DND-41 (cell line): ENCODE results near the gene FAM13A.

Experiments used
- ATAC-seq: fragments of 200-7000 bp; cut with Tn5 transposase; 3 replicates; pipeline ENCODE4 v1.9.1; 2021; ENCODE audit warnings: low read depth; ENCODE audit not compliant: insufficient read depth
- DNase-seq: peaks from one replicate; pipeline ENCODE4 v3.0.0-alpha.2; 2020
- H2AFZ ChIP-seq: 2 replicates; pipeline ENCODE4 v1.6.0; 2012; ENCODE audit warnings: low read depth, low read length
- H3K27ac ChIP-seq: 2 replicates; pipeline ENCODE4 v1.5.1; 2012; ENCODE audit warnings: low read length, inconsistent platforms
- H3K27me3 ChIP-seq: fragments of 200-600 bp; sonication (generic); 2 replicates; pipeline ENCODE4 v1.6.0; 2012; ENCODE audit warnings: low read length, mild to moderate bottlenecking, inconsistent platforms; ENCODE audit not compliant: insufficient read depth, poor library complexity
- H3K36me3 ChIP-seq: 2 replicates; pipeline ENCODE4 v1.5.1; 2012; ENCODE audit warnings: low read length, inconsistent platforms; ENCODE audit not compliant: insufficient read depth
- H3K4me1 ChIP-seq: 2 replicates; pipeline ENCODE4 v1.5.1; 2012; ENCODE audit warnings: mild to moderate bottlenecking, low read length; ENCODE audit not compliant: insufficient read depth
- H3K4me2 ChIP-seq: 2 replicates; pipeline ENCODE4 v1.6.0; 2012; ENCODE audit warnings: mild to moderate bottlenecking, moderate library complexity, low read length, inconsistent platforms; ENCODE audit not compliant: insufficient read depth
- H3K4me3 ChIP-seq, 2 experiments: fragments of 200-600 bp in 1 of 2; shearing (Covaris generic) in 1 of 2; 2 replicates each; pipeline ENCODE4 v1.5.1; 2012 to 2016; ENCODE audit warnings: inconsistent platforms in 2 of 2, low read length in 2 of 2, mild to moderate bottlenecking in 2 of 2, low read depth in 1 of 2, moderate library complexity in 1 of 2
- H3K79me2 ChIP-seq: 2 replicates; pipeline ENCODE4 v1.6.0; 2012; ENCODE audit warnings: low read length, inconsistent platforms; ENCODE audit not compliant: insufficient read depth
- H3K9ac ChIP-seq: 2 replicates; pipeline ENCODE4 v1.6.0; 2012; ENCODE audit warnings: low read depth, mild to moderate bottlenecking, inconsistent platforms, low read length, moderate library complexity
- H3K9me3 ChIP-seq: 2 replicates; pipeline ENCODE4 v1.5.1; 2012; ENCODE audit warnings: low read length, moderate library complexity, mild to moderate bottlenecking, inconsistent platforms; ENCODE audit not compliant: insufficient read depth, severe bottlenecking
- H4K20me1 ChIP-seq: 2 replicates; pipeline ENCODE4 v1.6.0; 2012; ENCODE audit warnings: low read length; ENCODE audit not compliant: insufficient read depth
- EZH2 ChIP-seq: IDR thresholded peaks from 3 replicates; pipeline ENCODE4 v1.6.1; 2012; ENCODE audit warnings: borderline replicate concordance, low read depth, mild to moderate bottlenecking, moderate library complexity, low read length, inconsistent platforms; ENCODE audit not compliant: severe bottlenecking
- TF ChIP-seq, protein P1 (sequence below): IDR thresholded peaks from 2 replicates; pipeline ENCODE4 v1.5.1; 2012; ENCODE audit warnings: borderline replicate concordance, low read length, moderate library complexity, mild to moderate bottlenecking; ENCODE audit not compliant: poor library complexity, severe bottlenecking; ENCODE audit errors: extremely low read depth

Gene FAM13A

DNA sequence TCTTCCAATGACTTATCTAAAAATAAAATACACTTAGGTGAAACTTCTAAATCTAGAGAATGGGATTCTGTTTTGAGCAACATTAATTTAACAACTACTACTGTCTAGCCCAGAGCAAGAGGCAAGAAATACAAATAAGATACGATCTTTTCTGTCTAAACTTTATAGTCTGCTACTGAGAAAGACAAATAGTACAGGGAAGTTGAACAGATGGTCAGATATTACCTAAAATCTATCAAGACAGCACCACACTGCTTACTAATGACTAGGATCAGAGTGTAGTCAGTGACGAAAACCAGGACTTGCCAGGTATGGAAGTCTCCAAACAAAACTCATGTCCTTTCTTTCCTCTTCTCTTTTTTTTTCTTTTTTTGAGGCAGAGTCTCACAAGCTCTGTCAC is 7.1 kb downstream of the FAM13A start:
- DNase-seq = no peak
- Histone ChIP-seq H3K4me1 (no peaks in the 10 kb centered on the region), H3K27me3 (no peaks in the 10 kb centered on the region), H3K36me3 (no peaks in the 10 kb centered on the region), H3K9me3 (no peaks in the 10 kb centered on the region), H3K4me2 (no peak overlapping the region), H3K79me2 (no peaks in the 10 kb centered on the region), H3K4me3 (no peak overlapping the region), H4K20me1 (no peaks in the 10 kb centered on the region), H3K9ac (no peak overlapping the region), H3K27ac (no peak overlapping the region), H2AFZ (no peak overlapping the region)
- TF ChIP-seq EZH2 = no peak
- TF ChIP-seq, protein P1, sequence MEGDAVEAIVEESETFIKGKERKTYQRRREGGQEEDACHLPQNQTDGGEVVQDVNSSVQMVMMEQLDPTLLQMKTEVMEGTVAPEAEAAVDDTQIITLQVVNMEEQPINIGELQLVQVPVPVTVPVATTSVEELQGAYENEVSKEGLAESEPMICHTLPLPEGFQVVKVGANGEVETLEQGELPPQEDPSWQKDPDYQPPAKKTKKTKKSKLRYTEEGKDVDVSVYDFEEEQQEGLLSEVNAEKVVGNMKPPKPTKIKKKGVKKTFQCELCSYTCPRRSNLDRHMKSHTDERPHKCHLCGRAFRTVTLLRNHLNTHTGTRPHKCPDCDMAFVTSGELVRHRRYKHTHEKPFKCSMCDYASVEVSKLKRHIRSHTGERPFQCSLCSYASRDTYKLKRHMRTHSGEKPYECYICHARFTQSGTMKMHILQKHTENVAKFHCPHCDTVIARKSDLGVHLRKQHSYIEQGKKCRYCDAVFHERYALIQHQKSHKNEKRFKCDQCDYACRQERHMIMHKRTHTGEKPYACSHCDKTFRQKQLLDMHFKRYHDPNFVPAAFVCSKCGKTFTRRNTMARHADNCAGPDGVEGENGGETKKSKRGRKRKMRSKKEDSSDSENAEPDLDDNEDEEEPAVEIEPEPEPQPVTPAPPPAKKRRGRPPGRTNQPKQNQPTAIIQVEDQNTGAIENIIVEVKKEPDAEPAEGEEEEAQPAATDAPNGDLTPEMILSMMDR = no peak
- ATAC-seq = no peak

- TF ChIP-seq, protein P1 = no peak
- H3K27ac ChIP-seq = no peak overlapping the region
Measured at GRCh38 chr4:89048906-89049601, 7.9 kb downstream of the FAM13A start.

GRCh38 chr4:89044147-89044900 is 12.7 kb downstream of the FAM13A start:
- ATAC-seq (no peak), DNase-seq (no peak)
- Histone ChIP-seq H2AFZ (no peak overlapping the region), H3K36me3 (no peaks in the 10 kb centered on the region), H3K9ac (no peak overlapping the region), H3K79me2 (no peaks in the 10 kb centered on the region), H3K4me1 (no peaks in the 10 kb centered on the region), H3K4me2 (no peak overlapping the region), H4K20me1 (no peaks in the 10 kb centered on the region), H3K4me3 (no peak overlapping the region), H3K27ac (no peak overlapping the region), H3K27me3 (peaks cover 4% of the 10 kb centered on the region), H3K9me3 (no peaks in the 10 kb centered on the region)
- TF ChIP-seq EZH2 = no peak
- TF ChIP-seq, protein P1 = no peak

More at GRCh38 chr4:89048906-89049601, 7.9 kb downstream of the FAM13A start:
- ATAC-seq (no peak), DNase-seq (no peak)
- no peaks in the 10 kb centered on the region for H3K9me3 ChIP-seq
- no peak overlapping the region for H2AFZ ChIP-seq
- no peaks in the 10 kb centered on the region for H4K20me1 ChIP-seq
- H3K4me2 ChIP-seq = no peak overlapping the region
- no peak overlapping the region for H3K9ac ChIP-seq
- H3K27me3 ChIP-seq = no peaks in the 10 kb centered on the region
- H3K79me2 ChIP-seq = no peaks in the 10 kb centered on the region
- H3K36me3 ChIP-seq = no peaks in the 10 kb centered on the region
- no peak overlapping the region for H3K4me3 ChIP-seq
- H3K4me1 ChIP-seq = no peaks in the 10 kb centered on the region
